PC-9 (cell line): Measurements from ENCODE around the gene PDE3A. TPM values are rescaled to one million over a fixed set of nuclear protein-coding genes. Genes with fewer than 3 reads are reported as not detected.

ENCODE experiments used
- BruUV-seq: library from RNA; stranded (reverse); fragments of 400-500 nt; replicated peaks from 2 replicates; lab custom pipeline; 2021; lab: Mats Ljungman, UMichigan
- CTCF ChIA-PET: fragments of 300-600 bp; sonication (Branson Sonifier 250); formaldehyde crosslinking; loops from one replicate; lab custom pipeline; 2022; ENCODE audit warnings: antibody characterized with exemption; lab: Charles Lee
- POLR2A ChIA-PET: fragments of 300-600 bp; sonication (Branson Sonifier 250); formaldehyde crosslinking; loops from one replicate; lab custom pipeline; 2022; ENCODE audit warnings: antibody characterized with exemption; ENCODE audit not compliant: unreplicated experiment; lab: Charles Lee
- DNase-seq, 2 experiments: peaks; one replicate each; pipeline versions ENCODE4 v3.0.0 to v3.0.0-alpha.2; 2015 to 2022; ENCODE audit warnings: mixed read lengths in 1 of 2
- H2AFZ ChIP-seq: fragments of 200-600 bp; sonication (generic); 2 replicates; pipeline ENCODE4 v1.8.1; 2017; ENCODE audit warnings: antibody characterized with exemption
- H3F3A ChIP-seq: fragments of 200-600 bp; sonication (generic); 2 replicates; pipeline ENCODE4 v1.8.1; 2017; ENCODE audit warnings: antibody characterized with exemption, mild to moderate bottlenecking, low read depth; ENCODE audit not compliant: insufficient read depth
- H3K27ac ChIP-seq: fragments of 200-600 bp; sonication (generic); 2 replicates; pipeline ENCODE4 v1.6.1; 2016; ENCODE audit warnings: mixed run types
- H3K27me3 ChIP-seq: fragments of 200-600 bp; sonication (generic); 2 replicates; pipeline ENCODE4 v1.6.1; 2016; ENCODE audit warnings: low read depth, mixed run types; ENCODE audit not compliant: insufficient read depth
- H3K36me3 ChIP-seq: fragments of 200-600 bp; sonication (generic); 2 replicates; pipeline ENCODE4 v1.6.1; 2016; ENCODE audit warnings: low read depth, mixed run types
- H3K4me1 ChIP-seq: fragments of 200-600 bp; sonication (generic); replicated peaks from 2 replicates; pipeline ENCODE4 v1.6.1; 2016; ENCODE audit warnings: mixed run types; ENCODE audit not compliant: insufficient read depth
- H3K4me2 ChIP-seq: fragments of 200-600 bp; sonication (generic); 2 replicates; pipeline ENCODE4 v1.6.1; 2017; ENCODE audit warnings: mixed run types
- H3K4me3 ChIP-seq: fragments of 200-600 bp; sonication (generic); 2 replicates; pipeline ENCODE4 v1.6.1; 2016; ENCODE audit warnings: mixed run types
- H3K79me2 ChIP-seq: fragments of 200-600 bp; sonication (generic); 2 replicates; pipeline ENCODE4 v1.6.1; 2017; ENCODE audit warnings: low read depth, mixed run types
- H3K9me2 ChIP-seq: fragments of 200-600 bp; sonication (generic); 2 replicates; pipeline ENCODE4 v1.8.1; 2017; ENCODE audit warnings: mild to moderate bottlenecking; ENCODE audit not compliant: insufficient read depth
- H3K9me3 ChIP-seq: fragments of 200-600 bp; sonication (generic); 2 replicates; pipeline ENCODE4 v1.8.1; 2016; ENCODE audit warnings: low read depth; ENCODE audit not compliant: insufficient read depth
- H4K20me1 ChIP-seq: fragments of 200-600 bp; sonication (generic); 2 replicates; pipeline ENCODE4 v1.8.1; 2017; ENCODE audit not compliant: insufficient read depth
- CTCF ChIP-seq: fragments of 200-600 bp; sonication (generic); conservative IDR thresholded peaks from 2 replicates; pipeline ENCODE4 v1.6.1; 2017; ENCODE audit warnings: mixed run types, antibody characterized with exemption, mild to moderate bottlenecking, moderate library complexity
- EZH2 ChIP-seq: fragments of 200-600 bp; sonication (generic); IDR thresholded peaks from 2 replicates; pipeline ENCODE4 v1.8.0; 2017; ENCODE audit warnings: antibody characterized with exemption, low read depth
- intact Hi-C: fragments of 100-400 bp; cut with micrococcal nuclease; formaldehyde crosslinking; loops from one replicate; pipeline ENCODE4 v1.10.0; 2022; ENCODE audit not compliant: unreplicated experiment
- total RNA-seq: library from RNA; stranded (reverse); gene quantifications from 2 replicates; pipeline ENCODE4 v1.2.3, GENCODE V29; 2021

The PDE3A gene
- total RNA-seq, 1 experiment from 2014 or later: not detected

DNA sequence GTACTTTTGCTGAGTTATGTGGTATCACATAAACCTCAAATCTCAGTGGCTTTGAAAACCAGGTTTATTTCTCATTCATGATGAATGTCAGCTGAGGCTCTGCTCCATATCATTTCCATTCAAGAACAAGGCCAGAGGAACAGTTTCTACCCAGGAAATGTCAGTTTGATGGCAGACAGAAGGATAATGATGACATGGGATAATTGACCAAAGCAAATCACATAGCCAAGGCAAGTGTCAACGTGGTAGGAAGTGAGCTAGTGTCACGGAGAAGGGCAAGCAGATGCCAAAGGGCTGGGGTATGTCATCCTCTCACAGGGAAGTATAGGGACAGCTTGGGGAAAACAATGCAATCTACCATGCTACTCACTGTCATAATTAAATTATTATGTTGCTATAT lies 12.3 kb upstream of the PDE3A start:
- intact Hi-C loops: no loop called here
- Histone ChIP-seq H3K36me3 (no peaks in the 10 kb centered on the region), H3K79me2 (no peaks in the 10 kb centered on the region), H4K20me1 (no peaks in the 10 kb centered on the region), H3F3A (no peaks in the 10 kb centered on the region), H3K4me3 (no peak overlapping the region), H3K27me3 (no peaks in the 10 kb centered on the region), H3K27ac (no peak overlapping the region), H2AFZ (no peak overlapping the region), H3K4me1 (no peaks in the 10 kb centered on the region), H3K4me2 (no peak overlapping the region), H3K9me3 (no peaks in the 10 kb centered on the region), H3K9me2 (no peaks in the 10 kb centered on the region)
- TF ChIP-seq CTCF (no peak), EZH2 (no peak)
- no TSS peak for BruUV-seq
- POLR2A ChIA-PET: interaction anchor here (0.7 kb wide), 1 partner anchor 606 kb away, joined by 4 read pairs; no protein-coding TSS in a partner anchor
- DNase-seq: no peak
- CTCF ChIA-PET: no interaction called here

- Histone ChIP-seq H3K36me3 (no peaks in the 10 kb centered on the region), H3K4me2 (no peak overlapping the region), H3K79me2 (no peaks in the 10 kb centered on the region), H2AFZ (no peak overlapping the region), H3K4me3 (no peak overlapping the region), H3K27me3 (no peaks in the 10 kb centered on the region), H3K9me2 (no peaks in the 10 kb centered on the region), H4K20me1 (no peaks in the 10 kb centered on the region), H3F3A (no peaks in the 10 kb centered on the region), H3K4me1 (no peaks in the 10 kb centered on the region), H3K27ac (no peak overlapping the region), H3K9me3 (no peaks in the 10 kb centered on the region)
- no peak for DNase-seq
- BruUV-seq: no TSS peak
- ChIA-PET POLR2A (no interaction called here), CTCF (interaction anchor here (0.6 kb wide), 1 partner anchor 325 kb away, joined by 15 read pairs; no protein-coding TSS in a partner anchor)
- intact Hi-C loops: no loop called here
- no peak for TF ChIP-seq CTCF
- no peak for TF ChIP-seq EZH2
Observed at GRCh38 chr12:20360407-20360806, 7.9 kb upstream of the PDE3A start.

GRCh38 chr12:20361416-20361815 lies 6.9 kb upstream of the PDE3A start:
- Histone ChIP-seq H3K36me3 (no peaks in the 10 kb centered on the region), H3K27ac (no peak overlapping the region), H3K79me2 (no peaks in the 10 kb centered on the region), H3K4me2 (no peak overlapping the region), H2AFZ (no peak overlapping the region), H3K27me3 (no peaks in the 10 kb centered on the region), H3K4me3 (no peak overlapping the region), H3K9me2 (no peaks in the 10 kb centered on the region), H3F3A (no peaks in the 10 kb centered on the region), H3K4me1 (no peaks in the 10 kb centered on the region), H4K20me1 (no peaks in the 10 kb centered on the region), H3K9me3 (no peaks in the 10 kb centered on the region)
- ChIA-PET CTCF (no interaction called here), POLR2A (no interaction called here)
- intact Hi-C loops: no loop called here
- DNase-seq: no peak
- TF ChIP-seq CTCF (no peak), EZH2 (no peak)
- BruUV-seq: no TSS peak
